ENCODE measurements around the gene ARHGAP15. TPM values are rescaled to one million over a fixed set of nuclear protein-coding genes. Genes with fewer than 3 reads are reported as not detected.

Gene ARHGAP15
- total RNA-seq, 2 experiments from 2014 or later: 72.1 to 98.4 TPM

DNA sequence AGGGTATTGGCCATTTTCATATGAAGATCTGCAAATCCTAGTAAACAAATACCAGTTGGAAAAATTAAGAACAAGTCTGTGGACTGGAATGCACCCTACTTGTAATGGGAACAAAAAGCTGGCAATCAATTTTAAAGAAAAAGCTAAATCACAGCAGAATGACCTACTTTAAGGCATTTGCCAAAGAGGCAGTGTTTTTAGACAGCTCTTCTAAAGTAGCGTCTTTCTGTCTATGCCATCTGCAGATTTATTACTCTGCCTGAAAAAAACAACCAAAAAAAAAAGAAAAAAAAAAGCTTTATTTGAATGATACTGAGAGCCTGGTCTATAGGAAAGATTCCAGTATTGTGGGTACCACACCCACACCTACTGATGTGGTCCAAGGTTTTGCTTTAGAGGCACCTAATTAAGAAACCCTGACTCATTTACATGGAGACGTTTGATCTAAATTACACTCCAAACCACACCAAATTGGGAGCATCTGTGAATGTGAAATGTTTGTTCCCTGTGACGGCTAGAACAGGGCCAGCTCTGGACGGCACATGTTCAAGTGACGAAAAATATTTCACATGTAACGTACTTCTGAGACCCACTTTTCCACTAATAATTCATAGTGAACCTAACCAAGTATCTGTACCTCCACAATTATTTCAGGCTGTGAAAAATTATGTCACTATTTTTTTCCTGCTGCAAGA is 597.1 kb downstream of the ARHGAP15 start:
- Histone ChIP-seq H4K20me1 (ENCODE audit: insufficient read depth, low read length) (no peaks in the 10 kb centered on the region), H3K36me3 (ENCODE audit: insufficient read depth, low read length) (no peaks in the 10 kb centered on the region), H3K79me2 (ENCODE audit: insufficient read depth, low read depth, low read length) (no peaks in the 10 kb centered on the region), H3K4me2 (ENCODE audit: low read length) (no peak overlapping the region), H3K27ac (ENCODE audit: low read depth, low read length, poor library complexity, severe bottlenecking) (no peak overlapping the region), H3K4me1 (ENCODE audit: insufficient read depth, low read length, poor library complexity, severe bottlenecking) (no peaks in the 10 kb centered on the region), H3K4me3 (ENCODE audit: low read depth, low read length, poor library complexity, severe bottlenecking) (no peak overlapping the region), H3K9me3 (ENCODE audit: low read length) (no peaks in the 10 kb centered on the region), H3K9me2 (ENCODE audit: insufficient read depth, low read length) (no peaks in the 10 kb centered on the region), H2AFZ (ENCODE audit: low read length) (no peak overlapping the region)
- POLR2A ChIA-PET: interaction anchor here (0.6 to 1.3 kb wide), 4 partner anchors 14 to 165 kb away, joined by 3 to 4 read pairs (median 3); no protein-coding TSS in a partner anchor
- CTCF ChIA-PET (ENCODE audit: unreplicated experiment): no interaction called here
- no TSS peak for BruUV-seq (replicated peaks)
- intact Hi-C loops (cut with micrococcal nuclease; ENCODE audit: unreplicated experiment): no loop called here
- DNase-seq (ENCODE audit: low spot score): no peak
- TF ChIP-seq, protein P1, sequence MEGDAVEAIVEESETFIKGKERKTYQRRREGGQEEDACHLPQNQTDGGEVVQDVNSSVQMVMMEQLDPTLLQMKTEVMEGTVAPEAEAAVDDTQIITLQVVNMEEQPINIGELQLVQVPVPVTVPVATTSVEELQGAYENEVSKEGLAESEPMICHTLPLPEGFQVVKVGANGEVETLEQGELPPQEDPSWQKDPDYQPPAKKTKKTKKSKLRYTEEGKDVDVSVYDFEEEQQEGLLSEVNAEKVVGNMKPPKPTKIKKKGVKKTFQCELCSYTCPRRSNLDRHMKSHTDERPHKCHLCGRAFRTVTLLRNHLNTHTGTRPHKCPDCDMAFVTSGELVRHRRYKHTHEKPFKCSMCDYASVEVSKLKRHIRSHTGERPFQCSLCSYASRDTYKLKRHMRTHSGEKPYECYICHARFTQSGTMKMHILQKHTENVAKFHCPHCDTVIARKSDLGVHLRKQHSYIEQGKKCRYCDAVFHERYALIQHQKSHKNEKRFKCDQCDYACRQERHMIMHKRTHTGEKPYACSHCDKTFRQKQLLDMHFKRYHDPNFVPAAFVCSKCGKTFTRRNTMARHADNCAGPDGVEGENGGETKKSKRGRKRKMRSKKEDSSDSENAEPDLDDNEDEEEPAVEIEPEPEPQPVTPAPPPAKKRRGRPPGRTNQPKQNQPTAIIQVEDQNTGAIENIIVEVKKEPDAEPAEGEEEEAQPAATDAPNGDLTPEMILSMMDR (conservative IDR thresholded peaks at IDR 0.05; ENCODE audit: low read length): no peak
- no peak for TF ChIP-seq EZH2phosphoT487 (IDR thresholded peaks at IDR 0.05; ENCODE audit: borderline replicate concordance, low read depth, low read length)

GRCh38 chr2:143728498-143728897 is 599.3 kb downstream of the ARHGAP15 start:
- TF ChIP-seq, protein P1 (conservative IDR thresholded peaks at IDR 0.05; ENCODE audit: low read length): no peak
- no peak for TF ChIP-seq EZH2phosphoT487 (IDR thresholded peaks at IDR 0.05; ENCODE audit: borderline replicate concordance, low read depth, low read length)
- Histone ChIP-seq H3K9me2 (ENCODE audit: insufficient read depth, low read length) (no peaks in the 10 kb centered on the region), H3K4me2 (ENCODE audit: low read length) (no peak overlapping the region), H3K27ac (ENCODE audit: low read depth, low read length, poor library complexity, severe bottlenecking) (no peak overlapping the region), H3K79me2 (ENCODE audit: insufficient read depth, low read depth, low read length) (no peaks in the 10 kb centered on the region), H3K4me3 (ENCODE audit: low read depth, low read length, poor library complexity, severe bottlenecking) (no peak overlapping the region), H3K36me3 (ENCODE audit: insufficient read depth, low read length) (no peaks in the 10 kb centered on the region), H3K9me3 (ENCODE audit: low read length) (no peaks in the 10 kb centered on the region), H4K20me1 (ENCODE audit: insufficient read depth, low read length) (no peaks in the 10 kb centered on the region), H3K4me1 (ENCODE audit: insufficient read depth, low read length, poor library complexity, severe bottlenecking) (no peaks in the 10 kb centered on the region), H2AFZ (ENCODE audit: low read length) (no peak overlapping the region)
- BruUV-seq (replicated peaks): no TSS peak
- CTCF ChIA-PET (ENCODE audit: unreplicated experiment): no interaction called here
- POLR2A ChIA-PET: interaction anchor here (0.5 to 1.8 kb wide), 2 partner anchors 19 to 931 kb away, joined by 3 read pairs; no protein-coding TSS in a partner anchor
- intact Hi-C loops (cut with micrococcal nuclease; ENCODE audit: unreplicated experiment): no loop called here
- no peak for DNase-seq (ENCODE audit: low spot score)

DNA sequence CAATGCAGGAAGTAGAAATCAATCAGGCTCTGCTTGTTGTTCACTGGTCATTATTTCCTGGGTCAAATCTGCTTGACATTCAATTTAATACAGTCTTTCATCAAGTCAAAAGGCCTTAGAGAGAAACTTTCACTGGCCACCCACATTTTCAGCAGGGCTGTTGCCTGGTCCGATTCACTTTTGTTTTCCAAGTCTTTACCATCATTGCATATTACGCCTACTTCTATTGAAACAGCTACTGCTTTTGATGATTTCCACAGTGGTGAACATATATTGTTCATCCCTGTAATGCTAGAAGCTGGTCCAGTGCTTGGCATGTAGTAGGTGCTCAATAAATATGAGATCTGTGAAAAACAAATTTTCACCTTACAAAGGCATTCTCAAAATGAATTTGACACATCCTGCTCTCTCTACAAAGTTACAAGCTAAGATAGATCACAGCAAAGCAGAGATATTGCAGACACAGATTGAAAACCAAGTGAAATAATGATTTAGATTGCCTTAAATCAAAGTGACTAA is 600.1 kb downstream of the ARHGAP15 start:
- Histone ChIP-seq H3K36me3 (ENCODE audit: insufficient read depth, low read length) (no peaks in the 10 kb centered on the region), H3K9me3 (ENCODE audit: low read length) (no peaks in the 10 kb centered on the region), H3K27ac (ENCODE audit: low read depth, low read length, poor library complexity, severe bottlenecking) (no peak overlapping the region), H3K4me3 (ENCODE audit: low read depth, low read length, poor library complexity, severe bottlenecking) (no peak overlapping the region), H3K79me2 (ENCODE audit: insufficient read depth, low read depth, low read length) (no peaks in the 10 kb centered on the region), H2AFZ (ENCODE audit: low read length) (no peak overlapping the region), H3K9me2 (ENCODE audit: insufficient read depth, low read length) (no peaks in the 10 kb centered on the region), H4K20me1 (ENCODE audit: insufficient read depth, low read length) (no peaks in the 10 kb centered on the region), H3K4me1 (ENCODE audit: insufficient read depth, low read length, poor library complexity, severe bottlenecking) (no peaks in the 10 kb centered on the region), H3K4me2 (ENCODE audit: low read length) (no peak overlapping the region)
- CTCF ChIA-PET (ENCODE audit: unreplicated experiment): interaction anchor here (0.6 kb wide), 1 partner anchor 1162 kb away, joined by 3 read pairs; no protein-coding TSS in a partner anchor
- intact Hi-C loops (cut with micrococcal nuclease; ENCODE audit: unreplicated experiment): no loop called here
- no peak for DNase-seq (ENCODE audit: low spot score)
- POLR2A ChIA-PET: interaction anchor here (0.9 kb wide), 1 partner anchor 13 kb away, joined by 3 read pairs; no protein-coding TSS in a partner anchor
- BruUV-seq (replicated peaks): no TSS peak
- no peak for TF ChIP-seq EZH2phosphoT487 (IDR thresholded peaks at IDR 0.05; ENCODE audit: borderline replicate concordance, low read depth, low read length)
- TF ChIP-seq, protein P1 (conservative IDR thresholded peaks at IDR 0.05; ENCODE audit: low read length): no peak

All from OCI-LY7 (cell line).